Epithelial cell of proximal tubule (primary cell): ENCODE results near the gene FBXW7. TPM values are rescaled to one million over a fixed set of nuclear protein-coding genes. Genes with fewer than 3 reads are reported as not detected.

ENCODE experiments used
- DNase-seq: peaks from one replicate; pipeline ENCODE4 v3.0.0-alpha.2; 2011; ENCODE audit warnings: low read depth
- H3K4me3 ChIP-seq: 2 replicates; pipeline ENCODE4 v1.5.1; 2011; ENCODE audit warnings: low read depth, mild to moderate bottlenecking, low read length
- CTCF ChIP-seq: conservative IDR thresholded peaks from 2 replicates; pipeline ENCODE4 v1.5.1; 2012; ENCODE audit warnings: low read depth, mild to moderate bottlenecking, low read length
- total RNA-seq: library from RNA; depleted of rRNA; stranded (reverse); fragments of >200 nt; gene quantifications from 2 replicates; pipeline ENCODE4 v1.2.3, GENCODE V29; 2015

The FBXW7 gene
- total RNA-seq, 1 donor from 2014 or later, result 32.9 TPM

GRCh38 chr4:152340818-152341217, 195.1 kb downstream of the FBXW7 start:
- no peak overlapping the region for H3K4me3 ChIP-seq
- no peak for DNase-seq
- TF ChIP-seq CTCF, result no peak

- no peak overlapping the region for H3K4me3 ChIP-seq
- no peak for TF ChIP-seq CTCF
- DNase-seq, result no peak
Observed at GRCh38 chr4:152339576-152339975, 196.3 kb downstream of the FBXW7 start.

GRCh38 chr4:152334931-152335330, 201.0 kb downstream of the FBXW7 start:
- no peak for DNase-seq
- TF ChIP-seq CTCF, result no peak
- H3K4me3 ChIP-seq, result no peak overlapping the region

DNA sequence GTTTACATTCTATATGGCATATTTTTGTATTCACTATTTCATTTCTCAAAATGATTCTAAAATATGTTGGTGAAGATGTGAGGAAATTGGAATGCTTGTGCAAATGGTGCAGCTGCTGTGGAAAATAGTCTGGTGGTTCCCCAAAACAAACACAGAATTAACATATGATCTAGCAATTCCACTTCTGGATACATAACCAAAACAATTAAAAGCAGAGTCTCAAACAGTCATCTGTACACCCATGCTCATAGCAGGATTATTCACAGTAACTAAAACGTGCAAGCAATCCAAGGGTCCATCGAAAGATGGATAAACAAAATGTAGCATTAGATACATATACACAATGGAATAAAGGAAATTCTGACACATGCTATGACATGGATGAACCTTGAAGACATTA, 204.8 kb downstream of the FBXW7 start:
- DNase-seq, result no peak
- no peak overlapping the region for H3K4me3 ChIP-seq
- TF ChIP-seq CTCF, result no peak

DNA sequence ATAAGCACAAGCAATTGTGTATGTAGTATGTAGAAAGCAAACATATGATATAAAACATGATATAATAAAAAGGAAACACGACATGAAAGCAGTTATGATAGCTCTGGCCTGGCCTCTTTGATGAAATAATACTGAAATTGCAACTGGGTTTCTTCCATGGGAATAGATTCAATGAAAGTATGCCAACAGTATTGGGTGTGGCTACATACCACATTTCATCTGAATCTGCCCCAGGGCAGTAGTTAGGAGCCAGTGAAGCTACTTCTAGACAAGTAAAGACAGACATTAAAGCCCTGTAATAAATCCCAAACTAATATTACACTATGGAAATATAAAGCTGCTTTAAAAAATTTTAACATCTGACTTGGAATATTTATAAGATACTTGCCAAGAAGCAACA, 207.3 kb downstream of the FBXW7 start:
- H3K4me3 ChIP-seq, result no peak overlapping the region
- no peak for DNase-seq
- no peak for TF ChIP-seq CTCF

GRCh38 chr4:152327606-152328453, 208.1 kb downstream of the FBXW7 start:
- TF ChIP-seq CTCF, result no peak
- H3K4me3 ChIP-seq, result no peak overlapping the region
- DNase-seq, result no peak

GRCh38 chr4:152325831-152326230, 210.1 kb downstream of the FBXW7 start:
- DNase-seq, result no peak
- no peak for TF ChIP-seq CTCF
- no peak overlapping the region for H3K4me3 ChIP-seq
